ENCODE measurements around the gene EFNB1.

- no peak for TF ChIP-seq CTCF (IDR thresholded peaks at IDR 0.05; ENCODE audit: borderline replicate concordance, extremely low read depth, low read length, poor library complexity, severe bottlenecking)
- no peak for TF ChIP-seq EZH2 (IDR thresholded peaks at IDR 0.05; ENCODE audit: borderline replicate concordance, low read depth, low read length, severe bottlenecking)
These were observed 6.3 kb downstream of the EFNB1 start for GRCh38 chrX:68835104-68835442.
